H1 (cell line): ENCODE results near the gene ELFN2. TPM values are rescaled to one million over a fixed set of nuclear protein-coding genes. Genes with fewer than 3 reads are reported as not detected.

Experiments
- CTCF ChIA-PET: fragments of 300-600 bp; sonication (Branson Sonifier 250); formaldehyde crosslinking; loops from one replicate; lab custom pipeline; 2021; ENCODE audit not compliant: partially characterized antibody; lab: Charles Lee
- POLR2A ChIA-PET: fragments of 300-600 bp; sonication (Branson Sonifier 250); formaldehyde crosslinking; loops from one replicate; lab custom pipeline; 2021; ENCODE audit warnings: inconsistent platforms; ENCODE audit not compliant: partially characterized antibody; lab: Charles Lee
- DNase-seq, 2 experiments: peaks; one replicate each; pipeline versions ENCODE4 v3.0.0 to v3.0.0-alpha.2; 2010 to 2022; ENCODE audit warnings: low spot score in 2 of 2, low read depth in 1 of 2, mixed read lengths in 1 of 2
- FAIRE-seq: peaks from 2 replicates; lab custom pipeline; 2011; peaks lifted over from hg19 to GRCh38; lab: Jason Lieb, UNC
- H2AFZ ChIP-seq: 2 replicates; pipeline ENCODE4 v1.8.1; 2012; ENCODE audit warnings: low read length, inconsistent platforms
- H2AK5ac ChIP-seq: 2 replicates; pipeline ENCODE4 v1.6.1; 2013; ENCODE audit warnings: low read depth, low read length
- H2BK120ac ChIP-seq: replicated peaks from 2 replicates; pipeline ENCODE3; 2013; ENCODE audit warnings: low read depth, low read length, inconsistent platforms
- H2BK12ac ChIP-seq: 2 replicates; pipeline ENCODE4 v1.6.1; 2013; ENCODE audit warnings: low read depth, low read length
- H2BK15ac ChIP-seq: 2 replicates; pipeline ENCODE4 v1.6.1; 2013; ENCODE audit warnings: low read length
- H2BK20ac ChIP-seq: 2 replicates; pipeline ENCODE4 v1.6.1; 2013; ENCODE audit warnings: low read length
- H2BK5ac ChIP-seq: 2 replicates; pipeline ENCODE4 v1.6.1; 2013; ENCODE audit warnings: low read depth, low read length
- H3K14ac ChIP-seq: 2 replicates; pipeline ENCODE4 v1.6.1; 2013; ENCODE audit warnings: inconsistent platforms; ENCODE audit not compliant: insufficient read length
- H3K18ac ChIP-seq: 2 replicates; pipeline ENCODE4 v1.6.1; 2013; ENCODE audit warnings: low read length; ENCODE audit errors: extremely low read depth
- H3K23ac ChIP-seq: 2 replicates; pipeline ENCODE4 v1.6.1; 2013; ENCODE audit warnings: inconsistent platforms; ENCODE audit not compliant: insufficient read length
- H3K23me2 ChIP-seq: 2 replicates; pipeline ENCODE4 v1.6.1; 2013; ENCODE audit warnings: low read depth, low read length
- H3K27ac ChIP-seq: 2 replicates; pipeline ENCODE4 v1.6.1; 2011; ENCODE audit warnings: low read depth, low read length, inconsistent platforms
- H3K27me3 ChIP-seq, 4 experiments: replicated peaks in 1 of 4; 1 replicate in 1 of 4; 2 replicates in 3 of 4; pipeline versions ENCODE4 v1.6.1 to v1.8.1; 2011 to 2013; ENCODE audit warnings: low read length in 3 of 4, mild to moderate bottlenecking in 3 of 4, inconsistent platforms in 2 of 4, mixed read lengths in 2 of 4, moderate library complexity in 1 of 4; ENCODE audit not compliant: control insufficient read depth in 3 of 4, insufficient read depth in 3 of 4; ENCODE audit errors: extremely low read depth in 1 of 4
- H3K36me3 ChIP-seq, 4 experiments: 2 replicates each; pipeline versions ENCODE4 v1.6.1 to v1.8.1; 2011 to 2013; ENCODE audit warnings: mild to moderate bottlenecking in 4 of 4, low read length in 3 of 4, moderate library complexity in 2 of 4, control low read depth in 1 of 4, inconsistent platforms in 1 of 4; ENCODE audit not compliant: insufficient read depth in 4 of 4, control insufficient read depth in 2 of 4
- H3K4ac ChIP-seq: replicated peaks from 2 replicates; pipeline ENCODE3; 2013; ENCODE audit warnings: low read length, low read depth, mixed read lengths, inconsistent platforms; ENCODE audit not compliant: insufficient read length
- H3K4me1 ChIP-seq, 4 experiments: replicated peaks in 1 of 4; 1 replicate in 1 of 4; 2 replicates in 3 of 4; pipeline versions ENCODE4 v1.6.1 to v1.8.1; 2011 to 2013; ENCODE audit warnings: low read length in 3 of 4, inconsistent platforms in 2 of 4, mixed read lengths in 1 of 4; ENCODE audit not compliant: insufficient read depth in 4 of 4, control insufficient read depth in 3 of 4
- H3K4me2 ChIP-seq, 2 experiments: 2 replicates each; pipeline versions ENCODE4 v1.6.1 to v1.8.1; 2011 to 2013; ENCODE audit warnings: low read depth in 2 of 2, low read length in 2 of 2, control low read depth in 1 of 2, inconsistent platforms in 1 of 2, mild to moderate bottlenecking in 1 of 2; ENCODE audit not compliant: insufficient read depth in 1 of 2
- H3K4me3 ChIP-seq, 4 experiments: fragments of 200-600, 300-600 bp in 1 of 4; sonication (generic), shearing (Covaris generic), sonication (Bioruptor Twin) in 1 of 4; 2 replicates each; pipeline versions ENCODE4 v1.5.1 to v1.8.1; 2011 to 2016; ENCODE audit warnings: low read length in 4 of 4, low read depth in 3 of 4, control low read depth in 2 of 4, inconsistent platforms in 2 of 4, mild to moderate bottlenecking in 2 of 4, mixed read lengths in 1 of 4, moderate library complexity in 1 of 4; ENCODE audit not compliant: insufficient read depth in 2 of 4; ENCODE audit errors: extremely low read depth in 1 of 4
- H3K56ac ChIP-seq: replicated peaks from 2 replicates; pipeline ENCODE3; 2013; ENCODE audit warnings: low read depth, mild to moderate bottlenecking, mixed read lengths, low read length, inconsistent platforms; ENCODE audit not compliant: insufficient read length
- H3K79me1 ChIP-seq: 2 replicates; pipeline ENCODE4 v1.6.1; 2013; ENCODE audit warnings: low read depth, low read length, control low read depth
- H3K79me2 ChIP-seq, 2 experiments: 2 replicates each; pipeline versions ENCODE4 v1.6.1 to v1.8.1; 2012 to 2013; ENCODE audit warnings: low read length in 2 of 2, mild to moderate bottlenecking in 2 of 2, inconsistent platforms in 1 of 2; ENCODE audit not compliant: insufficient read depth in 2 of 2, control insufficient read depth in 1 of 2
- H3K9ac ChIP-seq, 4 experiments: replicated peaks in 1 of 4; 1 replicate in 1 of 4; 2 replicates in 3 of 4; pipeline versions ENCODE4 v1.6.1 to v1.8.1; 2011 to 2013; ENCODE audit warnings: low read depth in 3 of 4, low read length in 3 of 4, control low read depth in 2 of 4, mild to moderate bottlenecking in 2 of 4, moderate library complexity in 2 of 4, inconsistent platforms in 1 of 4; ENCODE audit errors: extremely low read depth in 1 of 4
- H3K9me3 ChIP-seq, 2 experiments: 2 replicates each; pipeline versions ENCODE4 v1.6.1 to v1.8.1; 2012 to 2013; ENCODE audit warnings: mild to moderate bottlenecking in 2 of 2, moderate library complexity in 2 of 2, control low read depth in 1 of 2, inconsistent platforms in 1 of 2, low read depth in 1 of 2, low read length in 1 of 2, mixed read lengths in 1 of 2; ENCODE audit not compliant: insufficient read depth in 2 of 2
- H4K20me1 ChIP-seq, 2 experiments: replicated peaks in 1 of 2; 2 replicates each; pipeline versions ENCODE3 to v1.8.1; 2011 to 2013; ENCODE audit warnings: inconsistent platforms in 2 of 2, low read length in 2 of 2, mild to moderate bottlenecking in 1 of 2; ENCODE audit not compliant: insufficient read depth in 2 of 2, control insufficient read depth in 1 of 2
- H4K5ac ChIP-seq: 2 replicates; pipeline ENCODE4 v1.6.1; 2013; ENCODE audit warnings: low read length, low read depth, mixed read lengths, inconsistent platforms; ENCODE audit not compliant: insufficient read length
- H4K8ac ChIP-seq: 2 replicates; pipeline ENCODE4 v1.8.0; 2013; ENCODE audit warnings: mild to moderate bottlenecking, moderate library complexity, low read length, inconsistent platforms; ENCODE audit not compliant: insufficient read depth; ENCODE audit errors: extremely low read depth
- H4K91ac ChIP-seq: replicated peaks from 2 replicates; pipeline ENCODE3; 2013; ENCODE audit warnings: low read length, mixed read lengths, inconsistent platforms; ENCODE audit not compliant: insufficient read length
- KDM1A ChIP-seq: fragments of 200-600, 300-600 bp; sonication (generic); IDR thresholded peaks from 2 replicates; pipeline ENCODE4 v1.7.1; 2016; ENCODE audit warnings: mild to moderate bottlenecking, low read length, borderline replicate concordance
- SP4 ChIP-seq: IDR thresholded peaks from 2 replicates; pipeline ENCODE4 v1.6.1; 2012; ENCODE audit warnings: low read length, inconsistent platforms
- WGBS, 2 experiments: shearing (Covaris generic) in 1 of 2; methylation state at CpG; one replicate each; pipeline versions ENCODE4 v1.1.6 to v1.1.7; 2013 to 2015; ENCODE audit warnings: low lambda C conversion rate in 2 of 2, mixed read lengths in 2 of 2, inconsistent platforms in 1 of 2, low coverage in 1 of 2, missing lambda C conversion rate in 1 of 2; ENCODE audit not compliant: insufficient replicate concordance in 2 of 2, insufficient coverage in 1 of 2, insufficient read length in 1 of 2; ENCODE audit errors: extremely low coverage in 1 of 2, missing lambda C conversion rate in 1 of 2; 5-methylcytosine and 5-hydroxymethylcytosine counted together
- polyA plus RNA-seq, 7 experiments: library from polyadenylated mRNA; depleted of rRNA in 3 of 7; stranded (reverse) in 5 of 7; unstranded in 2 of 7; fragments of >200 nt in 5 of 7; fragments of 200-250 nt in 2 of 7; gene quantifications; 1 replicate in 5 of 7; 2 replicates in 1 of 7; 4 replicates in 1 of 7; pipeline versions ENCODE4 v1.2.1 to v1.2.3, GENCODE V29; 2011 to 2013; ENCODE audit warnings: missing spikeins in 2 of 7, mixed read lengths in 2 of 7
- total RNA-seq: library from RNA; stranded (reverse); fragmentation: NEBNext Ultra II Directional; extraction: Animal tissue kit (Norgen Biotek cat#: 25700); gene quantifications from 2 replicates; pipeline ENCODE4 v1.2.1, GENCODE V29; 2021

ELFN2 gene
- total and polyA plus RNA-seq, 2 of the 8 experiments (the other 6 are each of a cell fraction or from before 2014, with no cell fraction given) = 0.63 to 0.88 TPM

DNA sequence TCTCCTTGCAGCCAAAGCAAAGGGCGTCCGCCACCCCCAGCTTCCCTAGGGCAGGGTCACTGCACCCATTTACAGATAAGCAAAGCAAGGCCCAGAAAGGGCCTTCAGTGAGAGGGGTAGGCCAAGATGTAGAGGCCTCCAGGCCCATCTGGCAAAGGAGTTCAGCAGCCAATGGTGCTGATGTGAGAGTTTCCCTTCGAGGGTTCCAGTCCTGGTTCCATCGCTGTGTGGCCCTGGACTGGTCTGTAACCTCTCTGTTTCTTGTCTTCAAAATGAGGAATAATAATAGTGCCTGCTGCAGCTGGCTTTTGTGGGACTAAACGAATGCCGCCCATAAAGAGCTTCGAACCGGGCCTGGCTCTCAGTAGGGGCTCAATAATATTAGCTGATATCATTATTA lies 4.0 kb downstream of the ELFN2 start:
- Histone ChIP-seq H2BK5ac (no peak overlapping the region), H3K56ac (no peak overlapping the region), H2BK20ac (no peak overlapping the region), H3K4me3 (no peak overlapping the region), H4K5ac (no peak overlapping the region), H3K4ac (no peak overlapping the region), H4K91ac (no peak overlapping the region), H4K8ac (no peak overlapping the region), H3K14ac (no peak overlapping the region), H4K20me1 (peaks cover 3 to 10% of the 10 kb centered on the region in 2 experiments), H3K27ac (no peak overlapping the region), H3K23ac (no peak overlapping the region), H3K4me1 (peaks cover 3 to 47% (median 29%) of the 10 kb centered on the region in 4 experiments), H2BK12ac (no peak overlapping the region), H3K79me1 (no peaks in the 10 kb centered on the region), H3K18ac (no peak overlapping the region), H2AFZ (no peak overlapping the region), H3K27me3 (peaks cover 23 to 68% (median 58%) of the 10 kb centered on the region in 4 experiments), H2BK120ac (no peak overlapping the region), H3K4me2 (no peak overlapping the region), H3K9ac (no peak overlapping the region), H3K23me2 (peaks cover 21% of the 10 kb centered on the region; the same call in 1 of the 2 replicates), H2BK15ac (no peak overlapping the region), H3K79me2 (no peaks in the 10 kb centered on the region), H3K9me3 (no peaks in the 10 kb centered on the region), H2AK5ac (no peak overlapping the region), H3K36me3 (no peaks in the 10 kb centered on the region)
- FAIRE-seq (no peak), DNase-seq (no peak)
- CTCF ChIA-PET = interaction anchor here (0.6 to 2.0 kb wide), 3 partner anchors 89 to 106 kb away, joined by 3 to 19 read pairs (median 6); no protein-coding TSS in a partner anchor
- 82% methylated on average over 8 of the region's 8 CpGs; no CpG with 5 or more reads in 1 of the 2 experiments for WGBS, 2 experiments
- POLR2A ChIA-PET = no interaction called here
- TF ChIP-seq KDM1A (0 out of 2 replicates have a peak, but pooled peaks have one; percentile 21), SP4 (no peak)
